Neuronal stem cell (in vitro differentiated cells): ENCODE measurements around the gene S100A10.

Source experiments
- DNase-seq: peaks from one replicate; pipeline ENCODE4 v3.0.0-alpha.2; 2013; ENCODE audit warnings: low spot score
- H2AFZ ChIP-seq: one replicate; pipeline ENCODE4 v1.6.1; 2013; ENCODE audit warnings: mild to moderate bottlenecking, low read length, inconsistent platforms
- H2AK5ac ChIP-seq: 2 replicates; pipeline ENCODE4 v1.6.1; 2013; ENCODE audit warnings: low read depth, mild to moderate bottlenecking, inconsistent platforms, low read length, moderate library complexity, mixed read lengths
- H2BK120ac ChIP-seq: 2 replicates; pipeline ENCODE4 v1.6.1; 2013; ENCODE audit warnings: low read depth, mild to moderate bottlenecking, inconsistent platforms, low read length, moderate library complexity, mixed read lengths
- H2BK12ac ChIP-seq: one replicate; pipeline ENCODE4 v1.6.1; 2013; ENCODE audit warnings: low read length, inconsistent platforms
- H2BK15ac ChIP-seq: 2 replicates; pipeline ENCODE4 v1.6.1; 2013; ENCODE audit warnings: mild to moderate bottlenecking, low read length, inconsistent platforms, mixed read lengths
- H2BK5ac ChIP-seq: one replicate; pipeline ENCODE4 v1.6.1; 2013; ENCODE audit warnings: inconsistent platforms, mild to moderate bottlenecking, low read length, moderate library complexity
- H3K14ac ChIP-seq: one replicate; pipeline ENCODE4 v1.6.1; 2013; ENCODE audit warnings: low read length, inconsistent platforms
- H3K18ac ChIP-seq: 2 replicates; pipeline ENCODE4 v1.6.1; 2013; ENCODE audit warnings: low read length, inconsistent platforms
- H3K23ac ChIP-seq: 2 replicates; pipeline ENCODE4 v1.6.1; 2013; ENCODE audit warnings: low read depth, mild to moderate bottlenecking, mixed read lengths, low read length, inconsistent platforms; ENCODE audit not compliant: poor library complexity
- H3K27ac ChIP-seq: replicated peaks from 3 replicates; pipeline ENCODE4 v1.5.1; 2013; ENCODE audit warnings: low read length, inconsistent platforms
- H3K27me3 ChIP-seq, 3 experiments: 2 replicates each; pipeline ENCODE4 v1.6.1; 2013; ENCODE audit warnings: low read length in 3 of 3, mild to moderate bottlenecking in 2 of 3, inconsistent platforms in 1 of 3, low read depth in 1 of 3, mixed read lengths in 1 of 3, moderate library complexity in 1 of 3; ENCODE audit not compliant: control insufficient read depth in 3 of 3, insufficient read depth in 3 of 3
- H3K36me3 ChIP-seq, 2 donors: replicated peaks in 1 of 2; 2 replicates each; pipeline ENCODE4 v1.6.1; 2013; ENCODE audit warnings: low read length in 2 of 2; ENCODE audit not compliant: control insufficient read depth in 2 of 2, insufficient read depth in 2 of 2
- H3K4ac ChIP-seq: 2 replicates; pipeline ENCODE4 v1.6.1; 2013; ENCODE audit warnings: inconsistent platforms, mild to moderate bottlenecking, low read length, moderate library complexity
- H3K4me1 ChIP-seq, 2 donors: 1 replicate in 1 of 2; 2 replicates in 1 of 2; pipeline ENCODE4 v1.6.1; 2013; ENCODE audit warnings: low read length in 2 of 2, low read depth in 1 of 2; ENCODE audit not compliant: control insufficient read depth in 2 of 2, insufficient read depth in 1 of 2
- H3K4me2 ChIP-seq: one replicate; pipeline ENCODE4 v1.6.1; 2013; ENCODE audit warnings: mild to moderate bottlenecking, low read length, inconsistent platforms; ENCODE audit not compliant: insufficient read depth, poor library complexity, severe bottlenecking
- H3K4me3 ChIP-seq, 2 donors: 2 replicates each; pipeline ENCODE4 v1.5.1; 2013; ENCODE audit warnings: low read length in 2 of 2, mild to moderate bottlenecking in 2 of 2, inconsistent platforms in 1 of 2, moderate library complexity in 1 of 2
- H3K79me1 ChIP-seq: one replicate; pipeline ENCODE4 v1.6.1; 2013; ENCODE audit warnings: low read depth, mild to moderate bottlenecking, inconsistent platforms, low read length, moderate library complexity
- H3K9ac ChIP-seq: one replicate; pipeline ENCODE4 v1.6.1; 2013; ENCODE audit warnings: mild to moderate bottlenecking, low read depth, low read length, inconsistent platforms; ENCODE audit not compliant: poor library complexity
- H3K9me3 ChIP-seq, 2 donors: replicated peaks in 1 of 2; 2 replicates each; pipeline versions ENCODE3 to v1.6.1; 2013; ENCODE audit warnings: low read length in 2 of 2, mild to moderate bottlenecking in 2 of 2, inconsistent platforms in 1 of 2, low read depth in 1 of 2, mixed read lengths in 1 of 2, moderate library complexity in 1 of 2; ENCODE audit not compliant: control insufficient read depth in 2 of 2, insufficient read depth in 1 of 2
- H4K8ac ChIP-seq: one replicate; pipeline ENCODE4 v1.6.1; 2013; ENCODE audit warnings: low read depth, mild to moderate bottlenecking, inconsistent platforms, low read length, moderate library complexity
- H4K91ac ChIP-seq: one replicate; pipeline ENCODE4 v1.6.1; 2013; ENCODE audit warnings: low read length, low read depth, mild to moderate bottlenecking, inconsistent platforms; ENCODE audit not compliant: poor library complexity
- WGBS, 2 donors: extraction: QIAGEN DNeasy Blood & Tissue Kit; methylation state at CpG; one replicate each; pipeline ENCODE4 v1.1.7; 2013; ENCODE audit warnings: missing lambda C conversion rate in 2 of 2, mixed read lengths in 1 of 2; ENCODE audit not compliant: insufficient read length in 2 of 2, insufficient replicate concordance in 1 of 2; ENCODE audit errors: extremely low coverage in 2 of 2; 5-methylcytosine and 5-hydroxymethylcytosine counted together

S100A10 gene

GRCh38 chr1:152026895-152027294 lies 33.2 kb upstream of the S100A10 start:
- Histone ChIP-seq H3K36me3 (no peaks in the 10 kb centered on the region), H2AFZ (no peak overlapping the region), H3K4me1 (peaks cover 0 to 14% of the 10 kb centered on the region in 2 donors), H3K79me1 (no peaks in the 10 kb centered on the region), H3K4ac (no peak overlapping the region), H2BK12ac (no peak overlapping the region), H3K27ac (no peak overlapping the region), H3K4me2 (no peak overlapping the region), H4K91ac (no peak overlapping the region), H3K27me3 (peaks cover 0 to 6% (median 0%) of the 10 kb centered on the region in 3 experiments), H3K23ac (no peak overlapping the region), H2BK120ac (no peak overlapping the region), H2BK15ac (no peak overlapping the region), H4K8ac (no peak overlapping the region), H3K4me3 (no peak overlapping the region), H2AK5ac (no peak overlapping the region), H3K9ac (no peak overlapping the region), H3K9me3 (no peaks in the 10 kb centered on the region), H2BK5ac (no peak overlapping the region), H3K18ac (no peak overlapping the region), H3K14ac (no peak overlapping the region)
- no peak for DNase-seq
- WGBS, 2 donors = no CpG with 5 or more reads among the region's 3 CpGs

GRCh38 chr1:152024223-152024622 lies 30.6 kb upstream of the S100A10 start:
- no peak for DNase-seq
- Histone ChIP-seq H3K4me3 (no peak overlapping the region), H2AFZ (no peak overlapping the region), H3K4me2 (no peak overlapping the region), H3K4me1 (peaks cover 0 to 14% of the 10 kb centered on the region in 2 donors), H3K27ac (no peak overlapping the region), H3K18ac (no peak overlapping the region), H3K23ac (no peak overlapping the region), H2AK5ac (no peak overlapping the region), H2BK5ac (no peak overlapping the region), H3K4ac (no peak overlapping the region), H3K9ac (no peak overlapping the region), H4K91ac (no peak overlapping the region), H2BK12ac (no peak overlapping the region), H3K27me3 (peaks cover 0 to 10% (median 0%) of the 10 kb centered on the region in 3 experiments), H3K9me3 (no peaks in the 10 kb centered on the region), H3K14ac (no peak overlapping the region), H4K8ac (no peak overlapping the region), H2BK15ac (no peak overlapping the region), H3K79me1 (no peaks in the 10 kb centered on the region), H2BK120ac (no peak overlapping the region), H3K36me3 (no peaks in the 10 kb centered on the region)
- no CpG with 5 or more reads among the region's 4 CpGs for WGBS, 2 donors

GRCh38 chr1:152023221-152023620 lies 29.6 kb upstream of the S100A10 start:
- WGBS, 2 donors = no CpG with 5 or more reads among the region's 4 CpGs
- no peak overlapping the region for H3K27ac ChIP-seq

GRCh38 chr1:152022474-152022873 lies 28.8 kb upstream of the S100A10 start:
- Histone ChIP-seq H3K4ac (no peak overlapping the region), H3K9ac (no peak overlapping the region), H2AK5ac (no peak overlapping the region), H4K8ac (no peak overlapping the region), H3K18ac (no peak overlapping the region), H4K91ac (no peak overlapping the region), H3K36me3 (no peaks in the 10 kb centered on the region), H3K4me1 (peaks cover 0 to 14% of the 10 kb centered on the region in 2 donors), H3K27me3 (peaks cover 0 to 10% (median 0%) of the 10 kb centered on the region in 3 experiments), H3K27ac (no peak overlapping the region), H2AFZ (no peak overlapping the region), H3K23ac (no peak overlapping the region), H3K79me1 (no peaks in the 10 kb centered on the region), H3K14ac (no peak overlapping the region), H2BK120ac (no peak overlapping the region), H2BK15ac (no peak overlapping the region), H2BK5ac (no peak overlapping the region), H3K9me3 (no peaks in the 10 kb centered on the region), H2BK12ac (no peak overlapping the region), H3K4me3 (no peak overlapping the region), H3K4me2 (no peak overlapping the region)
- DNase-seq = no peak
- WGBS, 2 donors = no CpG with 5 or more reads among the region's 3 CpGs

More at GRCh38 chr1:152023221-152023620, 29.6 kb upstream of the S100A10 start:
- Histone ChIP-seq H2AFZ (no peak overlapping the region), H2BK12ac (no peak overlapping the region), H2AK5ac (no peak overlapping the region), H2BK15ac (no peak overlapping the region), H3K9me3 (no peaks in the 10 kb centered on the region), H3K9ac (no peak overlapping the region), H3K23ac (no peak overlapping the region), H3K4me3 (no peak overlapping the region), H2BK120ac (no peak overlapping the region), H4K8ac (no peak overlapping the region), H3K79me1 (no peaks in the 10 kb centered on the region), H4K91ac (no peak overlapping the region), H3K36me3 (no peaks in the 10 kb centered on the region), H3K4me2 (no peak overlapping the region), H2BK5ac (no peak overlapping the region), H3K4me1 (peaks cover 0 to 14% of the 10 kb centered on the region in 2 donors), H3K14ac (no peak overlapping the region), H3K18ac (no peak overlapping the region), H3K27me3 (peaks cover 0 to 10% (median 0%) of the 10 kb centered on the region in 3 experiments), H3K4ac (no peak overlapping the region)
- no peak for DNase-seq
